WERI-Rb-1 (cell line): ENCODE measurements around the gene TAGLN.

Experiments
- DNase-seq: peaks from one replicate; pipeline ENCODE4 v3.0.0-alpha.2; 2020
- H3K27ac ChIP-seq: fragments of 250-450 bp; sonication (Bioruptor Pico); 2 replicates; pipeline ENCODE4 v1.5.1; 2020; ENCODE audit warnings: mild to moderate bottlenecking, moderate library complexity
- H3K27me3 ChIP-seq: fragments of 250-450 bp; sonication (Bioruptor Pico); 2 replicates; pipeline ENCODE4 v1.5.1; 2021; ENCODE audit warnings: mild to moderate bottlenecking, low read depth, moderate library complexity; ENCODE audit not compliant: insufficient read depth, severe bottlenecking
- H3K36me3 ChIP-seq: fragments of 250-450 bp; sonication (Bioruptor Pico); 2 replicates; pipeline ENCODE4 v1.5.1; 2020; ENCODE audit warnings: mild to moderate bottlenecking, moderate library complexity
- H3K4me3 ChIP-seq: 2 replicates; pipeline ENCODE4 v1.5.1; 2011; ENCODE audit warnings: low read depth, mild to moderate bottlenecking, control low read depth, low read length
- H3K9me3 ChIP-seq: fragments of 250-450 bp; sonication (Bioruptor Pico); 2 replicates; pipeline ENCODE4 v1.5.1; 2021; ENCODE audit warnings: mild to moderate bottlenecking, moderate library complexity; ENCODE audit not compliant: severe bottlenecking
- TF ChIP-seq, protein P1 (sequence below): IDR thresholded peaks from 2 replicates; pipeline ENCODE4 v1.5.1; 2011; ENCODE audit warnings: low read depth, mild to moderate bottlenecking, control low read depth, inconsistent platforms, low read length

The TAGLN gene

GRCh38 chr11:117251506-117251905 lies 52.3 kb downstream of the TAGLN start:
- H3K27me3 ChIP-seq, result no peaks in the 10 kb centered on the region
- no peaks in the 10 kb centered on the region for H3K9me3 ChIP-seq
- TF ChIP-seq, protein P1, sequence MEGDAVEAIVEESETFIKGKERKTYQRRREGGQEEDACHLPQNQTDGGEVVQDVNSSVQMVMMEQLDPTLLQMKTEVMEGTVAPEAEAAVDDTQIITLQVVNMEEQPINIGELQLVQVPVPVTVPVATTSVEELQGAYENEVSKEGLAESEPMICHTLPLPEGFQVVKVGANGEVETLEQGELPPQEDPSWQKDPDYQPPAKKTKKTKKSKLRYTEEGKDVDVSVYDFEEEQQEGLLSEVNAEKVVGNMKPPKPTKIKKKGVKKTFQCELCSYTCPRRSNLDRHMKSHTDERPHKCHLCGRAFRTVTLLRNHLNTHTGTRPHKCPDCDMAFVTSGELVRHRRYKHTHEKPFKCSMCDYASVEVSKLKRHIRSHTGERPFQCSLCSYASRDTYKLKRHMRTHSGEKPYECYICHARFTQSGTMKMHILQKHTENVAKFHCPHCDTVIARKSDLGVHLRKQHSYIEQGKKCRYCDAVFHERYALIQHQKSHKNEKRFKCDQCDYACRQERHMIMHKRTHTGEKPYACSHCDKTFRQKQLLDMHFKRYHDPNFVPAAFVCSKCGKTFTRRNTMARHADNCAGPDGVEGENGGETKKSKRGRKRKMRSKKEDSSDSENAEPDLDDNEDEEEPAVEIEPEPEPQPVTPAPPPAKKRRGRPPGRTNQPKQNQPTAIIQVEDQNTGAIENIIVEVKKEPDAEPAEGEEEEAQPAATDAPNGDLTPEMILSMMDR, result no peak
- DNase-seq, result no peak
- no peak overlapping the region for H3K4me3 ChIP-seq
- no peak overlapping the region for H3K27ac ChIP-seq
- H3K36me3 ChIP-seq, result peaks cover 46% of the 10 kb centered on the region

DNA sequence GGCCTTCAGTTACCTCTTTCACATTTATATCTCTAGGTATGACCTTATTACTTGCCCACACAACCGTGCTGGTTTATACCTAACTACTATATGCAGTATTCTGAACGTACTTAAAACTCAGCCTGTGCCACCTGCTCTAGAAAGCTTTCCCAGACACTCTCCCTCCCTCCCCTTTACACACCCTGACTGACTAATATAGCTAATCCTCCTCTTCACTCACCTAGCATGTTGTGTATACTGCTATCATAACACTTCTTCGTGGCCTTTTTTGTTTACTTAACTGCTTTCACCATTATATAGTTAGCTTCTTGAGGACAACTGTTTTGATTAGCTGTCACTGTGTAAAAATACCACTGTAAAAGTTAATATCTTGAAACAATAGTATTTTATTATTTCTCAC lies 56.8 kb downstream of the TAGLN start:
- no peaks in the 10 kb centered on the region for H3K27me3 ChIP-seq
- no peak for DNase-seq
- H3K4me3 ChIP-seq, result no peak overlapping the region
- TF ChIP-seq, protein P1, result no peak
- no peak overlapping the region for H3K27ac ChIP-seq
- H3K36me3 ChIP-seq, result peaks cover 15% of the 10 kb centered on the region
- no peaks in the 10 kb centered on the region for H3K9me3 ChIP-seq

DNA sequence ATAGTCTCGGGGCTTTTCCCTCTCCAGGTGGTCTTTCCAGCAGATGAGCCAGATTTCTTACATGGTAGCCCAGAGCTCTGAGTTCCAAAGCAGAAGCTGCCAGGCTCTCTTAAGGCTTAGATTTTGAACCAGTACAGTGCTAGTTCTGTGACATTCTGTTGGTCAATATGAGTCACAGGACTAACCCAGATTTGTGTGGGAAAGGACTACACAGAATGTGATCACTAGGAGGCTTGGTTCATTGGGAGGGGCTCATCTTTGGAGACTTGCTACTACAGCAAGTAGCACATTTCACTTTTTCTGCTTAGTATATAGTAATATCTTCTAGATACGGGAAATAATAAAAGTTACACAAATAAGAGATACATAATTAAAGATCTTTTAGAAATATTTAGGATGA lies 57.4 kb downstream of the TAGLN start:
- no peak overlapping the region for H3K4me3 ChIP-seq
- H3K9me3 ChIP-seq, result no peaks in the 10 kb centered on the region
- H3K36me3 ChIP-seq, result peaks cover 15% of the 10 kb centered on the region
- TF ChIP-seq, protein P1, result no peak
- no peaks in the 10 kb centered on the region for H3K27me3 ChIP-seq
- no peak for DNase-seq
- H3K27ac ChIP-seq, result no peak overlapping the region
